ENCODE measurements around the gene ZNF284.

GRCh38 chr19:44061038-44061437 lies 10.9 kb upstream of the ZNF284 start:
- TF ChIP-seq POLR2A (IDR thresholded peaks at IDR 0.05): no peak
- TF ChIP-seq, protein P1, sequence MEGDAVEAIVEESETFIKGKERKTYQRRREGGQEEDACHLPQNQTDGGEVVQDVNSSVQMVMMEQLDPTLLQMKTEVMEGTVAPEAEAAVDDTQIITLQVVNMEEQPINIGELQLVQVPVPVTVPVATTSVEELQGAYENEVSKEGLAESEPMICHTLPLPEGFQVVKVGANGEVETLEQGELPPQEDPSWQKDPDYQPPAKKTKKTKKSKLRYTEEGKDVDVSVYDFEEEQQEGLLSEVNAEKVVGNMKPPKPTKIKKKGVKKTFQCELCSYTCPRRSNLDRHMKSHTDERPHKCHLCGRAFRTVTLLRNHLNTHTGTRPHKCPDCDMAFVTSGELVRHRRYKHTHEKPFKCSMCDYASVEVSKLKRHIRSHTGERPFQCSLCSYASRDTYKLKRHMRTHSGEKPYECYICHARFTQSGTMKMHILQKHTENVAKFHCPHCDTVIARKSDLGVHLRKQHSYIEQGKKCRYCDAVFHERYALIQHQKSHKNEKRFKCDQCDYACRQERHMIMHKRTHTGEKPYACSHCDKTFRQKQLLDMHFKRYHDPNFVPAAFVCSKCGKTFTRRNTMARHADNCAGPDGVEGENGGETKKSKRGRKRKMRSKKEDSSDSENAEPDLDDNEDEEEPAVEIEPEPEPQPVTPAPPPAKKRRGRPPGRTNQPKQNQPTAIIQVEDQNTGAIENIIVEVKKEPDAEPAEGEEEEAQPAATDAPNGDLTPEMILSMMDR (IDR thresholded peaks at IDR 0.05): no peak
